GM12873 (cell line): Measurements from ENCODE around the gene TBC1D5.

Source experiments
- CTCF ChIP-seq: IDR thresholded peaks from 2 replicates; pipeline ENCODE4 v1.5.1; 2012; ENCODE audit warnings: low read depth, mild to moderate bottlenecking, moderate library complexity, low read length, control low read depth; ENCODE audit not compliant: insufficient read depth; ENCODE audit errors: missing control alignments

TBC1D5 gene

GRCh38 chr3:17546500-17547255 lies 195.8 kb downstream of the TBC1D5 start:
- no peak for TF ChIP-seq CTCF

DNA sequence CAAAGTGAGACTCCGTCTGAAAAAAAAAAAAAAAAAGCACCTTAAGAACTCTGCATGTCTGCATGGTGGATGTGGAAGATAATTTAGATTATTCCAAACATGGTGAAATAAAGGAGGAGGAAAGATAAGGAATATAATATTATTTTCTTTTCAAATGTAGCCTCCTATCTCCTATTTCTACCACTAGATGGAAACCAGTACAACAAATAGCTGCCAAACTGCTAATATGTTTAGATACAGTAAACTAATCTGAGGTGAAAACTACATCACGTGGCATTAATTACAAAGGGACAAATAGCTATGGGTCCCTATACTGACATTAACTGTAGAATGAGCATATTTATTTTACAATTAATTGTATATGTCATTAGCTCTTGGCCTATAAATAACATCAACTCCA lies 197.8 kb downstream of the TBC1D5 start:
- no peak for TF ChIP-seq CTCF

DNA sequence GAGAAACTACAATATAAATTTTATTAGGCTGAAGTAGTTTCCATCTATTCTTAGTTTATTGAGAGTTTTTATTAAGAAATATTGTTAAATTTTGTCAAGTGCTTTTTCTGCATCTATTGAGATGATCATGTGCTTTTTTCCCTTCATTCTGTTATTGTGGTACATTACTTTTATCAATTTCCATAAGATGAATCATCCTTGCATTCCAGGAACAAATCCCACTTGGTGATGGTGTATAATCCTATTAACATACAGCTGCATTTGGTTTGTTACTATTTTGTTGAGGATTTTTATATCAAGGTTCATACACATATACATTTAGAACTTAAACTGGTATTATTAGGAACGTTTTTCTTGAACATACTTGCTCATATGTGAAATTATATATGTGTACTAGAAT lies 199.8 kb downstream of the TBC1D5 start:
- TF ChIP-seq CTCF: no peak

DNA sequence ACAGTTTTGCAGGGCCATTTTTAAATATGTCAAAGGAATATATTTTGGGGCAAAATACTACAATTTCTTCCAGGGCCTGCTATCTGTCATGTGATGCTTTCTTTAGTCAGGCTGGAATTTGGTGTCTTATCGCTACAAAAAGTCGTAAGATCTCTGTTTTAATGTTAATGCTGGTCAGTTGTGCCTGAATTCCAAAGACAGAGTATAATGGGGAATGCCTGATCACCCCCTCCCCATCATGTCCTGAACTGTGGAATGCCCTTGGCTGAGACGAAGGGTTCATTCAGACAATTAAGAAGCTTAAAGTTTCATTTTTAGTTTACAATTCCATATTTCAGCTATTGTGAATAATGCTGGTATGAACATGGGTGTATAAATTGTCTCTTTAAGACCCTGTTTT lies 203.0 kb downstream of the TBC1D5 start:
- TF ChIP-seq CTCF: no peak

DNA sequence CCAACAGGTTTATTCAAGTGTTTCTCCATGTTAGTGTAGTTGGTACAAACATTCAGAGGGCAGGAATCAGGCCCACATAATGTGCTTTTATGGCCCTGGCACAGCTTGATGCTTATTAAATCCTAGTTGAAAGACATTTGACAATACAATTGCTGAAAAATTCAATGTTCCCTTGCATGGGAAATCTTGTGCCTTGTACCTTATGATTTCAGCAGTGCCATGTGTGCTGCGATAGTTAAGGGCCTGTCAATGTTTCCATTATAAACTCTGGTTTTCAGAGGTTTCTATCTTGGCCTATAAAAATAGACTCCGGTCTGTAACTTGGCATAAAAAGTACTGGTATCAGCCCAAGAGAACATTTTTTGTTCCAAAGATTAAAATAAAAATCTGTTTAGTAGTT lies 207.2 kb downstream of the TBC1D5 start:
- no peak for TF ChIP-seq CTCF

DNA sequence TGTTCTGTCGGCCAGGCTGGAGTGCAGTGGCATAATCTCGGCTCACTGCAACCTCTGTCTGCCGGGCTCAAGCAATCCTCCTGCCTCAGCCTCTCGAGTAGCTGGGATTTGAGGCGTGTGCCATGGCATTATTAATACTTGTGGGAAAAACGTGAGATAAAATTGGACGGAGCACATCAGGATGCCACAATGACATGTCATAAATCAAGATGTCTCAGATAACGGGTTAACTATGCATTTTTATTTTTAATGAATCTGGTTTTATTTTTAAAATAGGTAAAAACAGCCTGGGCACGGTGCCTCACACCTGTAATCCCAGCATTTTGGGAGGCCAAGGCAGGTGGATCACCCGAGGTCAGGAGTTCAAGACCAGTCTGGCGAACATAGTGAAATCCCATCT lies 212.8 kb downstream of the TBC1D5 start:
- no peak for TF ChIP-seq CTCF

- TF ChIP-seq CTCF: no peak
Measured at GRCh38 chr3:17518189-17519059, 224.0 kb downstream of the TBC1D5 start.
